HT1080 (cell line): ENCODE data around the gene BEGAIN. TPM values are rescaled to one million over a fixed set of nuclear protein-coding genes. Genes with fewer than 3 reads are reported as not detected.
A peak's percentile ranks its signal among the peaks of the same experiment; 100 is the strongest.

Experiments
- DNase-seq: peaks from one replicate; pipeline ENCODE4 v3.0.0-alpha.2; 2015; ENCODE audit warnings: low read depth
- total RNA-seq: library from RNA; depleted of rRNA; stranded (reverse); fragments of >200 nt; shearing (Covaris generic); gene quantifications from 2 replicates; pipeline ENCODE4 v1.2.3, GENCODE V29; 2014

BEGAIN gene
- total RNA-seq, 1 experiment from 2014 or later: 0.35 TPM

- no peak for DNase-seq
Measured at GRCh38 chr14:100584056-100585031, 2.9 kb downstream of the BEGAIN start.

DNA sequence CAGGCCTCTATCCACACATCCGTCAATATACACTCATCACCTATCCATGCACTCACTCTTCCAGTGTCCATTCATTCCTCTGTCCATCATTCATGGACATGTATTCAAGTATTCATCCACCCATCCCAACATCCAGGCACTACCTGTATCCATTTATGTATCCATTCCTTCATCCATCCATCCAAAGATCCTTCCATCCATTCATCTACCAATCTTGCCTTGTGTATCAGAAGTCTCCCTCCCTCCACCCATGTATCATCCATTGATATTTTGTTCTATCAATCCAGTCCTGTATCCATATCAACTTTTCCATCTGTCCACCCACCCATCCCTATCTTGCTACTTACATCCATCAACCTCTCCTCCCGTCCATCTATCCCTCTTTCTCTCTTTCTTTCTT, 4.0 kb downstream of the BEGAIN start:
- no peak for DNase-seq

DNA sequence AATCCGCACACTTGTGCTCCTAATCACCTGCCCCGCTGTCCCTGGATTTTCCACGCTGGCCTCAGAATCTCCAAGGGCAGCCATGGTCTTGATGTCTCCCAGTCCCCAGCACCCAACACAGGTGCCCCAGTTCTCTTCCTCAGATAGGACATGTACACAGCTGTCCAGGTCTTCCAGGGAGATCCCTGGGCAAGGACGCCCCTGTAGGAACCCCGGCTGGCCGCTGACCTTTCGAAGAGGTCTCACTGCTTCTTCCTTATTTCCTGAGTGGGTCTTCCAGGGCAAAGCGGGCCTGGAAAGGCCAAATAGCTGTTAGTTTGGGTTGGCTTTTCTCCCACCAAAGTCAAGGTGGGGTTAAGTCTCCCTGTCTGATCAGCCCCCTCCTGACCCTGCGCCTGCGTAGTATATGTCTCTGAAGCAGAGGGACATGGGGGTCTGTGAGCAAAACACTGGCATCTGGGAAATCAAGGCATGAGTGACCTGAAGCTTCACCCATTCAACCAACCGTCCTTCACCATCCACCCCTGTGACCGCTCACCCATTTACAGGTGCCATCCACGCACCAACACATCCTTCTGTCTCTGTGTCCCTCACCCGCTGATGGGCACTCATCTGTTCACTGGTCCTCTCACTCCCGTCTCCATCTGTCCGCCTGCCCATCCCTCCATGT, 4.6 kb downstream of the BEGAIN start:
- no peak for DNase-seq

GRCh38 chr14:100581228-100582145, 5.7 kb downstream of the BEGAIN start:
- no peak for DNase-seq

- no peak for DNase-seq
Measured at GRCh38 chr14:100580316-100581227, 6.6 kb downstream of the BEGAIN start.

DNA sequence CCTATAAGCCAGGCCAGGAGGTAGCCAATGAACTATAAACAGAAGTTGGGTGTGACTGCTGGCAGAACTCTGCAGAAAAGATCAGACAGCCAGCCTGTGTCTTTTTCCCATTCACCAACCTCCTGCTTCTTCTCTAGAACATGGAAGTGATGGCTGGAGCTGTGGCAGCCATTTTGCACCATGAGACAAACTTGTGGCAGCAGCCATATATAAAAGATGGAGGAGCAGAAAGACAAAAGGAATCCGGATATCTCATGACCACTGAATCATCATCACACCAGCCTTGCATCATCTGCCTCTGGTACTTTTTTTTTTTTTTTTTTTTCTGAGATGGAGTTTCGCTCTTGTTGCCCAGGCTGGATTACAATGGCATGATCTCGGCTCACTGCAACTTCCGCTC, 8.7 kb downstream of the BEGAIN start:
- DNase-seq: peak; percentile 60

DNA sequence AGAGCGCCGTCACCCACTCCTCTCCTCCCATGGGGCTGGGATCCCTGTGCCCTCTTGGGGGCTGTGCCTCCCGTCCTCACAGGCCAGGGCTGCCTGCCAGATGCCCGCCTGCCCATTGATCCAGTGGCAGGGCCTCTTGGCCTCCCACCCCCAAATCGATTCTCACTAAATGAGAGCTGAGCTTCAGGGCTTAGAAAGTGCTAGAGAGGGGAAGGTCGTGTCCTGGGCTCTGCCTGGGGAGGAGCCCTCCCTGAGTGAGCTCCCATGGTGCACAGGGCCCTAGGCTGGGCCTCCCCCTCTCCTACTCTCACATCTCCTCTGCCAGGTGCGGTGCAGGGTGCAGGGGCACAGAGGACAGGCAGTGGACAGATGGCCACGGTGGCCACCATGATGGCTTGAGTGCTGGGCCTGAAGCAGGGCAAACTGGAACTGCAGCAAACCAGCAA, 9.2 kb downstream of the BEGAIN start:
- no peak for DNase-seq

DNA sequence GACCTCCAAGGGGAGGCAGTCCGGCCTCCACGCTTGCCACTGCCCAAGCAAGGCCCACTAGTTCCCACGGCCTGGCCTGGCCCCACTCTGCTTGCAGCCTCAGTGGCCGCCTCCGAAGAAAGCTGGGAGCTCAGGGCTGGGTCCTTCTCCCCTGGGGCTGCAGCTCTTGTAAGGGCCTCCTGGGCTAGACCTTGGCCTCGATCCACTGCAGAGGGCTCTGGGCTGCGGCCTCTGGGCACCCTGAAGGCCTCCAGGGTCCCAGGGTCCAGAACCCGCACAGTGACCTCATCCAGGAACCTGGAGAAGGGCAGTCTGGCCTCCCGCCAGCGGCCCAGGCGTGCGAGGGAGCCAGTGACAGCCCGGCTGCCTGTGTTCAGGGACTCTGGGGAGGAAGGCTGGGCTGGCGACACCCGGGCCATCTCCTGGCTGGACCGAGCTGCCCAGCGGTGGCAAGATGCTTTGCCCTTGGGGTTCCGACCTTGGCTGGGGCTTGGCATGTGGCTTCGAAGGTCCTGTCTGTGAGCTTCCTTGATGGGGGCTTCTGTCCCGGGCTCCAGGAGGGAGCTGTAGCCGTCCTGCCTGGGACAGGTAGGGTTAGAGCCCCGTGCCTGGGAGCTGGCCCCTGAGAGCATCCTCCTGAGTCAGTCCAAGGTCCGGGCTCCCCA, 9.8 kb downstream of the BEGAIN start:
- DNase-seq: no peak

DNA sequence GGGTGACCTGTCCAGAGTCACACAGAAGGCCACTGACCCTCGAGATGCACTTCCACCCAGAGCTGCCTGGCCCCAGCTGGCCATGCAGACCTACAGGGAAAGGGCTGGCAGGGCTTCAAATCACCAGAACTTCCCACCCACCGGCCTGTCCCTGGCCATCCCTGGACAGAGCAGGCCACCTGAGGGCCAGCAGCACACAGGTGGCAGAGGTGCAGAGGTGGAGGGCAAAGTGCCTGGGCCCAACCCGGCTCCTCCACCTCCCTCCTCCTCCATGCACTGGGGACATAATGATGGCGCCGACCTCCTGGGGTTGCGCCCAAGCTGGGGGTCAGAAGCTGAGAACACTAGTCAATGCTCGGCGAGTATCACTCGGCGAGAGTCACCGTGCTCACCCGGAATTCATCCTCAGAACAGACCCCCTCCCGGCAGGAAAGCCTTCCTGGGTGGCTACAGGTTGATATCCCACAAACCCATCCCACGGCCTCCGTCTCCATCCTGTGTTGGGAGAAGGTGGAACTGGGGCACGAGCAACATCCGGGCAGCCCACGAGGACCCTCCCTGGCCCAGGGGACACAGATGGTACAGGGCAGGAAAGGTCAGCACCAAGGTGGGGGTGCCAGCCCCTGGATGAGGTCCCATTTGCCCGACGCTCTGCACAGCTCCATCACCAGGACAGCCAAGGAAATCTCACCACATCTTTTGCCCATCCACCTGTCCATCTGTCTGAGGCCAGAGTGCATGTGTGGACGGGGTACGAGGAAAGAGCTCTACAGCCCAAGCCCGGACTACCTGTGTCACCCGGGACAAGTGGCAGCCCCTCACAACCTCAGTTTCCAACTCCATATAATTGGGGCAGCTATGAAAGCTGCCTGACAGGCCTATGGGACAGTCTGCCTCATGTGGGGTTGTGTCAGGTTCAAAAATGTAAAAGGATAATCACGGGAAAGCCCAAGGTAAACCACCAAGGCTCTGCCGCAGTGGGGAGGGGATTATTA, 10.8 kb downstream of the BEGAIN start:
- DNase-seq: no peak

GRCh38 chr14:100575266-100575995, 11.8 kb downstream of the BEGAIN start:
- DNase-seq: no peak

- DNase-seq: no peak
Measured at GRCh38 chr14:100574642-100575031, 12.6 kb downstream of the BEGAIN start.

- no peak for DNase-seq
Measured at GRCh38 chr14:100573757-100574641, 13.2 kb downstream of the BEGAIN start.

DNA sequence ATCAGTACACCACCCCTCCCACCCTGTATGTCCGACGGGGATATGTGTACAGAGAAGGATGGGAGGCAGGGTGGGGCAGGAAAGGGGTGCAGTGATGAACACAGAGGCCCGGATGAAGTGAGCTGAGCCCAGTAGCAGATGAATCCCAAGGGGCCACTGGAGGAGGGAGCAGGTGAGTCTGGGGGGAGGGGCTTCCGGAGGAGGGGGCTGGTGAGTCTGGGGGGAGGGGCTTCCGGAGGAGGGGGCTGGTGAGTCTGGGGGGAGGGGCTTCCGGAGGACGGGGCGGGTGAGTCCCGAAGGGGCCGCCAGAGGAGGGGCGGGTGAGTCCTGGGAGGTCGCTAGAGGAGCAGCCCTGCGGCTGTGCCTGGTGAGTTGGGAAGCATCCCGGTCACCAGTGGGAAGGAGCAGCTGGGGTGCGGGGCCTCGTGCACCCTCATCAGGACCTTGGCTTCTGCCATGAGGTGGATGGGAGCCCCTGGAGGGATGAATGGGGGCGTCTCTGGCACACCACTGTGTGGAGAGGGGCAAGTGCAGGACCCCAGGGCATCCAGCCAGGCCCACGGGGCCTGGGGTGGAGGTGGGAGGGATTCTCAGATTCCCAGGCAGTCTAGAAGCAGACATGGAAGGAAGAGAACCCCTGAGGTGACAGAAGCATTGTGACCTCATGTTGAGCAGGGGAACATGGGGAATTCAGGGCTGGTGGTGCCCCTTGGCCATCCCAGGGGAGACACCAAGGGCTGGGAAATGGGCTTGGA, 14.0 kb downstream of the BEGAIN start:
- no peak for DNase-seq

DNA sequence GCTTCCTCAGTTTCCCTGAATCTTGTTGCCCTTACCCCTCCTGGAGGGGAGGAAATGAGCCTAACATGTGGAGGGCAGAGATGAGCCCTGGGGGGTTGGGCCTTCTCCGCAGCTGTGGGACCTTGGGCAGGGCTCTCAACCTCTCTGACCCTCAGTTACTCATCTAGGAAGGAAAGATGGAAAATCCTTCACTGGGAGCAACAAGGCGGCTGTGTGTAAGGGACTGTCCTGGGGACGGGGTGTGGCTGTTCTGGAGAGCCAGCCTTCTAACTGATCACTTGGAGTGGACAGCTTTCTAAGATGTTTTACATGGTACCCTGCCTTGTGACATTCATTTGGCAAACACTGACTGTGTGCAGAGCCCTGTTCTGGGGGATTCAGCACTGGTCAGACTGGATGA, 14.7 kb downstream of the BEGAIN start:
- DNase-seq: no peak

- DNase-seq: no peak
Measured at GRCh38 chr14:100571837-100572236, 15.4 kb downstream of the BEGAIN start.
